GM12891 (cell line): ENCODE measurements around the gene PDZRN3.

Source experiments
- DNase-seq: peaks from one replicate; pipeline ENCODE4 v3.0.0; 2011; ENCODE audit warnings: low spot score; ENCODE audit not compliant: insufficient read length
- FAIRE-seq: peaks from 2 replicates; lab custom pipeline; 2011; peaks lifted over from hg19 to GRCh38; lab: Jason Lieb, UNC
- PAX5 ChIP-seq: IDR thresholded peaks from 2 replicates; pipeline ENCODE4 v1.6.1; 2011; ENCODE audit warnings: low read length, moderate library complexity, mild to moderate bottlenecking; ENCODE audit not compliant: insufficient read depth, severe bottlenecking
- POLR2A ChIP-seq: IDR thresholded peaks from 2 replicates; pipeline ENCODE4 v1.6.1; 2011; ENCODE audit warnings: low read depth, low read length, control low read depth
- POLR2AphosphoS5 ChIP-seq: IDR thresholded peaks from 2 replicates; pipeline ENCODE4 v1.6.1; 2011; ENCODE audit warnings: low read depth, low read length, control low read depth
- POU2F2 ChIP-seq: IDR thresholded peaks from 2 replicates; pipeline ENCODE4 v1.6.1; 2011; ENCODE audit warnings: low read depth, mild to moderate bottlenecking, control low read depth, low read length, moderate library complexity
- SPI1 ChIP-seq: IDR thresholded peaks from 2 replicates; pipeline ENCODE4 v1.6.1; 2011; ENCODE audit warnings: low read depth, low read length, control low read depth
- TAF1 ChIP-seq: IDR thresholded peaks from 2 replicates; pipeline ENCODE4 v1.6.1; 2011; ENCODE audit warnings: low read depth, low read length, control low read depth

The PDZRN3 gene

GRCh38 chr3:73349657-73350056, 275.1 kb downstream of the PDZRN3 start:
- DNase-seq (no peak), FAIRE-seq (no peak)
- TF ChIP-seq TAF1 (no peak), PAX5 (no peak), POLR2A (no peak), POLR2AphosphoS5 (no peak), SPI1 (no peak)

GRCh38 chr3:73342077-73342476, 282.7 kb downstream of the PDZRN3 start:
- TF ChIP-seq SPI1 (no peak), PAX5 (no peak), POLR2AphosphoS5 (no peak), POU2F2 (no peak), TAF1 (no peak)
- FAIRE-seq, result no peak
- DNase-seq, result no peak

GRCh38 chr3:73341272-73341935, 283.3 kb downstream of the PDZRN3 start:
- TF ChIP-seq TAF1 (no peak), POLR2AphosphoS5 (no peak), POU2F2 (no peak), SPI1 (no peak), PAX5 (no peak), POLR2A (no peak)
- FAIRE-seq (no peak), DNase-seq (no peak)

GRCh38 chr3:73332558-73332957, 292.2 kb downstream of the PDZRN3 start:
- no peak for DNase-seq
- FAIRE-seq, result no peak

More at GRCh38 chr3:73332558-73332957, 292.2 kb downstream of the PDZRN3 start:
- TF ChIP-seq POLR2A, result no peak
- no peak for TF ChIP-seq TAF1
- no peak for TF ChIP-seq PAX5
- no peak for TF ChIP-seq POLR2AphosphoS5
- no peak for TF ChIP-seq SPI1
- no peak for TF ChIP-seq POU2F2
